SK-N-SH treated with all-trans-retinoic acid at 6 μM for 48 hours (cell line): ENCODE data around the gene CEACAM20.

ENCODE experiments used
- CREB5 ChIP-seq: fragments of 250-450 bp; sonication (Bioruptor Pico); IDR thresholded peaks from 2 replicates; pipeline ENCODE4 v1.5.1; 2020; ENCODE audit warnings: low read depth, mild to moderate bottlenecking, moderate library complexity
- PATZ1 ChIP-seq: fragments of 250-450 bp; sonication (Bioruptor Pico); IDR thresholded peaks from 2 replicates; pipeline ENCODE4 v1.8.0; 2020; ENCODE audit warnings: mild to moderate bottlenecking, moderate library complexity, borderline replicate concordance
- PPARA ChIP-seq: fragments of 250-450 bp; sonication (Bioruptor Pico); IDR thresholded peaks from 2 replicates; pipeline ENCODE4 v1.5.0; 2020; ENCODE audit warnings: mild to moderate bottlenecking, borderline replicate concordance
- ZNF8 ChIP-seq: fragments of 450-650 bp; formaldehyde crosslinking; IDR thresholded peaks from 2 replicates; pipeline ENCODE4 v1.5.0; 2020; ENCODE audit warnings: mild to moderate bottlenecking, moderate library complexity

GRCh38 chr19:44476559-44477408 is 52.7 kb downstream of the CEACAM20 start:
- TF ChIP-seq CREB5 (CRISPR knock-in tag) (no peak), ZNF8 (no peak), PATZ1 (CRISPR knock-in tag) (no peak), PPARA (CRISPR knock-in tag) (no peak)
